Stimulated activated CD8-positive, alpha-beta memory T cell treated with anti-CD3 and anti-CD28 coated beads, Interleukin-7, amount 100 ng/mL, for 4 hours (primary cell): ENCODE data around the gene FHL5.
"Not testable (repeated sequence)": the region's sequence is repeated elsewhere in the genome, so short reads cannot be mapped to it uniquely, and the experiment has no call there.

Experiments
- DNase-seq, 2 donors: peaks; one replicate each; pipeline ENCODE4 v3.0.0-alpha.2; 2020; ENCODE audit warnings: low read depth in 2 of 2

The FHL5 gene

DNA sequence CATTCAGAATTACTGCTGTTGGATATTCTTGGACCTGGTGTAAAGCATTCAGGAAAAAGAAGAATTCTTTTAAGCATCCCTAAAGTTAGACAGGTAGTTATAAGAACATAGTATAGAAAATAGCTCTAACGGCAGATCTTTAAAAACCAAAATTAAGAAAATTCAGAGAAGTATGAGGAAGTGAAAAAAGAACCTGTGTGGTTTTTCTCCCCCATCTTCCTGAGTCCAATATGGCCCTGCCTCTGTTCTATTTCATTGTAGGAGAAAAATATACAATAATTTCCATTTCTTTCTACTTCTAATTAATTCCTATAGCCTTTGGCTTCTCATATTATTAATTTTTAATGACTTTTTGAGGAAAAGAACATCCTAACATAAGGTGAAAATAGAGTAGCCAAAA, 47.1 kb downstream of the FHL5 start:
- DNase-seq: no peak

DNA sequence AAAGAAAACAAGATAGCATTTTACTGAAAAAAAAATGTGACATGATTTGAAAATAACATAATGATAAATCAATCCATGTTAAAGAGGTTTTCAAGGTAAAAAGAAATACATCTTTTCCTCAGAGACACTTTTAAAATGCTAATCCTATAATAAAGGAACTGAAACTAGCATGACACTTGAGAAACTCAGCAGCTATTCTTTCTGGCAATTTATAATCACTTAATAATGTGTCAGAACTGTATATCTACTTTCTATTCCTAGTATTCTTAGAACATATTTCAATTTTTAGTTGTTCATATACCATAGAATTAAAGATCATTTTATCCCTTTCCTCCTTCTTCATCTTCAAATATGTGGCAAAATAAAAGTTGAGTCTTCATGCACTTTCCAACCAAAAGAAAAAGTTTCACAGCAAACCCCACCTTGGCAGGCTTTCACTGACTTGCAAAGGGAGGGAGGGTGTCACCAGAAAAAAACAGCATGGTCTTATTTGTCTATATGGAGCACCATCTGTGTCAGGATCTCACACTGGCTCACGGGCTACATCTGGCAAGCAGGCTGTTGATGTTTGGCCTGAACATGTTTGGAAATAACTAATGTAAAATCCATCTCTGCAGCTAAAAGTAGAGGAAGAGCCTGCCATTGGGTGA, 48.5 kb downstream of the FHL5 start:
- DNase-seq: no peak

DNA sequence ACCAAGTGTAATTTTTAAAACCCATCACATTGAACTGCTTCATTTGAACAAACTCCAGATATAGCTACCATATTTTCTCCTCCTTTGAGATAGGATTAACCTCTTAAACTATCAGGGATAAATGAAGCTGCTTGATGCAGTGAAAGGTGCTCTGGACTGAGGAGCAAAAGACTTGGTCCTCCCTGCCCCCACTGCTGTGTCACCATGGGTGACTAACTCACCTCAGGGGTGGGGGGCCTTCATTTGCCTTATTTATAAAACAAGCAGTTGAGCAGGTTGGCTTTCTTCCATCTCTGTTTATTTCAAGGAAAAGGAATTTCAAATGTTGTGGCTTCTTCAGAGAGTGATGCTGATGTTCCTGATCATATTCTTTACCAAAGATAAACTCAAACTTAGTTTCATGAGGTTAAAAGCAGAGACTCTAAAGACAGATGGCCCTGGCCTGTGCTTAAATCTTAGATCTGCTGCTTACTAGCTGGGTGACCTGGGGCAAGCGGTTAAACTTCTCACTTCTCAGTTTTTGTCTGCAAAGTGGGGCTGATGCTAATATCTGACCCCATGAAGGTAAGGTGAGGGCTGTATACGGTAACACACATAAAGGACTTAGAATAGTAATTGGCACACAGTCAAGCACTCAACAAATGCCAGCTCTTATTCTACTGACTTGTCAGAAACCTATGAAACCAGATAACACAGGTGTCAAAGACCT, 50.5 kb downstream of the FHL5 start:
- DNase-seq: no peak

DNA sequence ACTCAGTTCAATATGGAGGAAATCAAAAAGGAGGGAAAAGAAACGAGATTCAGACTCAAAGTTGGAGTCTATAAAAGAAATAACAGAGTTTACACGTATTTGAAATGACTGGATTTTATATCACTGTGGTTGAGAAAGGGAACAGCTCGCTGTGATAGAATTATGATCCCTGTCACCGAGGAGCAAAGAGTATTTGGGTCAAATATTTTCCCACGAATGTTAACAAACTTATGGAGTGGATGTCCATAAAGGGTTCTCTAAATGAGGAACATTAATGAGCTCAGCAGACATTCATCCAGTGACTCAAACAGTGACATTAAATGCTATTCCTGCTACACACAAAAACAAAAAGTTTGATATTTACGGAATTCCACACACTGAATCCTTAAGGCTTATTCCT, 57.9 kb downstream of the FHL5 start:
- DNase-seq: no peak

DNA sequence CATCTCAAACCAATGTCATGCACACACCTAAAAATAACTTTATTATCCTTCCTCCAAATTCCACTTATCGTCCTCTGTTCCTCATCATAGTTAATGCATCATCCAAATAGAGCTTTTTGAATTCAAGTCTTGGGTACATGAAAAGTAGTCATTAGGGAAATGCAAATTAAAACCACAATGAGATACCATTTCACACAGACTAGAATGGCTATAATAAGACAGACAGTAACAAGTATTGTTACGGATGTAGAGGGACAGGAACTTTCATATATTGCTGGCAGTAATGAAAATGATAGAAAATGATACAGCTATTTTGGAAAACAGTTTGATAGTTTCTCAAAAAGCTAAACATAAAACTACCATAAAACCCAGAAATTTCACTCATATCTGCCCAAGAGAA, 59.1 kb downstream of the FHL5 start:
- no peak for DNase-seq

DNA sequence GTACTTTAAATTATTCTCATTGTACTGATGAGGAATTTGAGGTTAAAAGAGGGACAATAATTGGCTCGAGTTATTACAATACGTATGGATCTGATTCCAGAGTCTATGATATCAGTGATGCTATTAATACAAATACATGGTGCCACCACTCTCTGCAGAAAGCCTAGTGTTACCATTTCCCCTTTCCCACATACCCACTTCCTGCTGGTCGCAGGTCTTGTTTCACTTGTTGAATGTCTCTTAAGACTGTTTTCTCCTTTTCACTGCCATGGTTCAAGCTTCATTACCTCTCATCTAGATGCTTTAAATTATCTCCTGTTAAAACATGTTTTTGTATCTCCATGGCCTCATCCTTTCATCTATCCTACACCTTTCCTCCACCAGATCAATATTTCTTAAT, 62.0 kb downstream of the FHL5 start:
- no peak for DNase-seq

DNA sequence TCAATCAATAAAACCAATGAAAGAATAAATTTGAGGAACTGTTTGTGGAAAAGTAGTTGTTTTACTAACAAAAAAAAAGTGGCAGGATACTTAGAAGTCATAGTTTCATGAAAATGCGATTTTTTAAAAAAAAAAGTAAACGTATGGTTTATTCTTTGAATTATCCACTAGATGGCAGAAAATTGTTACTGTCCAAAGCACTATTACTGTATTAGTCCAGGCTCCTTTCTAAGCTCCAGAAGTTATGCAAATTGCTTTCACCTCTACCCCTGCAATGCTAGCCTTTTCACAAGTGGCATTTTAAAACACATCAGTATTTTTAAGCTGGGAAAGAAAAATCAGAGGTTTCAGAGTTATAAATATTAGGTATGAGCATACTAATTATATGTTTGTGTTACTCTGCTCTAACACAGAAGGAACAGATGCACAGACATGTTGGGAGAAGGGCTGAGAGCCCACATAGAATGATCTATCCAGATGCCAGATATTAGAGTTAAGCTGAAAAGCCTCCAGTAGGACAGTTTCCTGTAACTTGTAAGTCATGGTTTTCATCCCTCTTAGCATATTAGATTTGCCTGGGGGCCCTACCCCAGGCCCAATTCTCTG, 63.9 kb downstream of the FHL5 start:
- no peak for DNase-seq

DNA sequence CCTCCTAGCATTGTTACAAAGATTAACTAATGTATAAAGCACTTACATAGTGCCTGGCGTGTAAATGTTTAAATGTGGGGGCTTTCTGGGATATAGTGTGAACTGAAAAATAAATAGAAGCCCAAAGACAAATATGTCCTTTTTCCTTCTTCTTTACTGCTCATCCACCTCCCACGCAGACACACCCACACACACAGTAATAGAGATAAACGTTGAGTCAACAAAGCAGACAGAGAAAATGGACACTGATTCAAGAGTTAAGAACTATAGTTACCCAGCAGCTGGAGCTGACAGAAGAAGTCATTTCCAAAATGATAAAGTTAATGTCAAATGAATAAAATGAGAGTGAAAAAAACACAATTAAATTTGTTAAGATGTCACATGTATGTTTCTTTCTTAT, 68.3 kb downstream of the FHL5 start:
- no peak for DNase-seq

DNA sequence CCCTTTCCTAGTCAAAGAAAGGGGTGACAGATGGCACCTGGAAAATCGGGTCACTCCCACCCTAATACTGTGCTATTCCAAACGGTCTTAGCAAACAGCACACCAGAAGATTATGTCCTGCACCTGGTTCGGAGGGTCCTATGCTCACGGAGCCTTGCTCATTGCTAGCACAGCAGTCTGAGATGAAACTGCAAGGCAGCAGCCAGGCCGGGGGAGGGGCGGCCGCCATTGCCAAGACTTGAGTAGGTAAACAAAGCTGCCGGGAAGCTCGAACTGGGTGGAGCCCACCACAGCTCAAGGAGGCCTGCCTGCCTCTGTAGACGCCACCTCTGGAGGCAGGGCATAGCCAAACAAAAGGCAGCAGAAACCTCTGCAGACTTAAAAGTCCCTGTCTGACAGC, 75.1 kb downstream of the FHL5 start:
- not testable (repeated sequence) for DNase-seq

DNA sequence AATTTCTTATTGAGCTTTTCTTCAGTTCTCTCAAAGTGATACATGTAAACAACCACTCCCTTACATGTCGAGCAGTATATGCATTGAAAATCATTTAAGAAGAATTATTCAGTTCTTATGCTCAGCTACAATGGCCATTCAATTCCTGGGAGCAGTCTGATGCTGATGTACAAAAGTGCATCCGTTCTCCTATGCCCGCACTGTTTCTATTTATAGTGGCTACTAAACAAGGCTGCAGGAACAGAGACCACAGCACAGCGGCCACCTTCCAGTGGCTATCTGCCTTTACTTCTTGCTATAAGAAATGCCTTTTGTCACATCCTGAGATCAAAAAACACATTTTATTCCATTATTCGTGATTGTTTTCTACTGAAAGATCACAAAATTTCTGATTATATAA, 82.2 kb downstream of the FHL5 start:
- no peak for DNase-seq

DNA sequence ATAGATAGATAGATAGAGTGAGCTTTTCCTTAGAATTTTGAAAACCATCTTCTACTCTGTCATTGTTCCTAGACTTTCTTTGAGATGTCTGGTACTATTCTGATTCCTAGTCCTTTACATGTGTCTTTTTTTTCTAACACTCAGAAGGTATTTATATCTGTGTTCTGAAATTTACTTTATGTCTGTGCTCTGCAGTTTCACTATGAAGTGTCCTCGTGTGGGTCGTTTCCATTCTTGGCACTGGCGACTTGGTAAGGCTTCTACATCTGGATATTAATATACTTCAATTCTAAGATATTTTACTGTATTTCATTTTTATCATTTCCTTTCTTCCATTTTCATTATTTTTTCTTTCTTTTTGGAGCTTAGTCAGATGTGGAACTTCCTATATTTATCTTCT, 87.0 kb downstream of the FHL5 start:
- DNase-seq: no peak

DNA sequence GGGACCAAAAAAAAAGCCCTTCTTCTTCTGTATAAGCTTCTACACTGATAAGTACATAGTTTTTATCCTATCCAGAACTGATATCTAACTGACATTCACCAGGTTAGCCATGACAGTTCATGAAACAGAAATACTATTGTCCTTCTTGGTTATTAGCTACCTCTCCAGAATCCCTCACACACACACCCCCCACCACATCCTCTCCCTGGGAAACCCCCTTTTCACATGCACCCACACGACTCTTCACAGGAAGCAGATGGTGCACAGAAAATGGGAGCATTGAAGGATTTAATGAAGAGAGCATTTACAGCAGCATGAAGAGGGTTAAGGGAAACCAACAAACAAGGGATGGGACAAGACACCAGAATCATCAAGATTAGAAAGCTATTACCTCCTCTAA, 88.9 kb downstream of the FHL5 start:
- DNase-seq: no peak

DNA sequence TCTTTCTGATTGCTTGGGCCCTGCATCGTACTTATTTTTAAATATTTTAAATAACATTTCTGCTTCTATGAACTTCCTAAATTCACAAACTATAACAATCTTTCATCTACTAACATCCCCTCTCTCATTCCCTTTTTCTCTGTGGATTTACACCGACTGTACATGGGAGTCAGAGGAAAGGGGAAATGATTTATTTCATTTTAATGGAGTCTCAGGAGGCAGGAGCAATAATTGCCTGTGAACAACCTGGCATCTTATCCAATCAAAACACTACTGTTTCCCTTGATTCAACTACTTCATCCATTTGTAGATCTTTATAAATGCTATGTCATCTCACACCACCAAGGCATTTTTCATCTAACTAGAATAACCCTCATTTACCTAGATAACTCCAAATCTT, 89.6 kb downstream of the FHL5 start:
- DNase-seq: no peak

DNA sequence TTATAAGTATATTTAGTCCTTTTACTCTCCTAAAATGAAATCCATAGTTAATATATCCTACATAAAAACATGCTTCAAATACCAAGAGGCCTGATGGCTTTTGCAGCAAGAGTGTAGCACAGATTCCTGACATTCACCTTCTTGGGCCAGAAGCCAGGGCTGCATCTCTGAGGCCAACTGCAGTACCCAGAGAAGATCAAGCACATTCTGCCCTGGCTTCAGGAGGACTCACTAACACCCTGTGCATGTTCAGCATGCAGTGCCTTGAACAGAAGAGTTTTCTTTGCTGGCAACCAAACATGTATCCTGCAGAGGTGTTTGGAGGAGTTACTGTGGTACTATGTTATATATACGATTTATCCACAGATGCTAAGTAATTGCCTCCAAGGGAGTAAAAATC, 90.3 kb downstream of the FHL5 start:
- no peak for DNase-seq

DNA sequence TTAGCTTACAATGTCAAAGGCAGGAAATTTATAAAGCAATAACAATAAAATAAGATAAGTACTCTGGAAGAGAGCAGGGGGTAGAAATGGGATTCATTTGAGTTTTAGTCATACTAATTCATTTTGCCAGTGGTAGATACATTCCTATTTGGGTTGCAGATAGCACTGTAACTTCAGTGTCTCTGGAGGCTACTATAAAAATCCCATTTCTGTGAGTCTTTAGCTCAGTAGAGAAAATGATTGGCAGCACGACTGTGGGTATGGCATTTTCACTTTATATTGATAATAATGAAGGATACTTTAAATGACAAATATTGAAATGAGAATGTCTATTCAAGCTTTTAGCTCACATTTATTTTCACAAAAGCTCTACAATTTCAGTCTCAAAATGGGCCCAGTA, 93.6 kb downstream of the FHL5 start:
- no peak for DNase-seq

DNA sequence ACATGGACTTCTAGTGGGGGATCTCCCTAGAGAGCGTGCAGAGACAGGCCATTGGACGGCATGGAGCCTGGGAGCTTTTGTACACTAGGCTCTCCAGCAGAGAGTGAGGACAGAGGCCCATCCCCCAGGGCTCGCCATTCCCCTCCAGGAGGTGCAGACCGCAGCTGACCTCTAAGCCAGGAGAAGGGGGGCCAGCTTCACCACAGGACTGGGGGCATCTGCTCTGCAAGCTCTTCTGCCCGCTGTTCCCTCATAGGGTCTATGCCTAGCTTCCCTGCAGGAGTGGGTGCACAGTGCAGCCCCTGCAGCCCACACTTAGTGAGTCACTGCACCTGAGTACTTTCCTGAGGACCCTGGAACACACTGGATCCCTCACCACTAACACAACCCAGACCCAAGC, 94.4 kb downstream of the FHL5 start:
- no peak for DNase-seq

DNA sequence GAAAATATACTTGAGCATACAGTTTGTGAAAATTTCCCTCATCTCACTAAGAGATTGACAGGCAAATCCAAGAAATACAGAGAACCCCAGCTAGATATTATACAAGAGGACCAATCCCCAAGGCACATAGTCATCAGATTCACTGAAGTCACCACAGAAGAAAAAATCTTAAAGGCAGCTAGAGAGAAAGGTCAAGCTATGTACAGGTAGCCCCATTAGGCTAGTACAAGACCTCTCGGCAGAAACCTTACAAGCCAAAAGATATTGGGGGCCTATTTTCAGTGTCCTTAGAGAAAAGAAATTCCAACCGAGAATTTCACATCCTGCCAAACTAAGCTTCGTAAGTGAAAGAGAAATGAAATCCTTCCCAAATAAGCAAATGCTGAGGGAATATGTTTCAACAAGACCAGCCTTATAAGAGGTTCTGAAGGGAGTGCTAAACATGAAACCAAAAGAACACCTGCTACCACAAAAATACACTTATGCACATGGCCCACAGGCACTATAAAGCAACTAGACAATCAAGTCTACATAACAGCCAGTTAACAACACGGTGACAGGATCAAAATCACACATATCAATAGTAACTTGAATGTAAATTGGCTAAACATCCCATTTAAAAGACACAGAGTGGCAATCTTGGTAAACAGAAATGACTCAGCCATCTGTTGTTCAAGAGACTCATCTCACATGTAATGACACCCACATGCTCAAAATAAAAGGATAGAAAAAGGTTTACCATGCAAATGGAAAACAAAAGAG, 96.3 kb downstream of the FHL5 start:
- no peak for DNase-seq
